HCT116 (cell line): Measurements from ENCODE around the gene HDHD3. TPM values are rescaled to one million over a fixed set of nuclear protein-coding genes. Genes with fewer than 3 reads are reported as not detected.

Experiments used
- ATAC-seq: fragments of 200-7000 bp; cut with Tn5 transposase; 2 replicates; pipeline ENCODE4 v1.9.1; 2020; ENCODE audit warnings: mild to moderate bottlenecking, moderate library complexity
- BruUV-seq: library from RNA; stranded (reverse); fragments of 400-500 nt; replicated peaks from 2 replicates; lab custom pipeline; 2021; lab: Mats Ljungman, UMichigan
- CTCF ChIA-PET: fragments of 300-600 bp; sonication (Branson Sonifier 250); formaldehyde crosslinking; loops from one replicate; lab custom pipeline; 2021; ENCODE audit warnings: antibody characterized with exemption; lab: Charles Lee
- POLR2A ChIA-PET: fragments of 300-600, 350-600 bp; sonication (Branson Sonifier 250); formaldehyde crosslinking; loops from one replicate; lab custom pipeline; 2021; ENCODE audit warnings: antibody characterized with exemption; lab: Charles Lee
- RAD21 ChIA-PET, 2 experiments: fragments of 300-600 bp; sonication (Branson Sonifier 250); formaldehyde crosslinking; loops; one replicate each; lab custom pipeline; 2023; ENCODE audit warnings: low total read pairs in 2 of 2; ENCODE audit not compliant: uncharacterized antibody in 2 of 2, unreplicated experiment in 2 of 2, low non-redundant PET in 1 of 2; lab: Charles Lee
- DNase-seq: peaks from one replicate; pipeline ENCODE4 v3.0.0-alpha.2; 2010; ENCODE audit warnings: low read depth, low spot score
- H2AFZ ChIP-seq: fragments of 200-600 bp; shearing (Covaris generic), sonication (generic); 2 replicates; pipeline ENCODE4 v1.6.1; 2017; ENCODE audit warnings: low read depth, mixed run types, mixed read lengths, antibody characterized with exemption, low read length; ENCODE audit not compliant: poor library complexity, severe bottlenecking
- H3K27ac ChIP-seq: 2 replicates; pipeline ENCODE4 v1.5.1; 2012; ENCODE audit warnings: low read depth, low read length
- H3K27me3 ChIP-seq: fragments of 200-600 bp; sonication (generic); 2 replicates; pipeline ENCODE4 v1.6.1; 2016; ENCODE audit warnings: mixed run types, low read length, mixed read lengths; ENCODE audit not compliant: insufficient read depth
- H3K36me3 ChIP-seq, 2 experiments: fragments of 200-500 bp in 1 of 2; fragments of 200-600 bp in 1 of 2; sonication (Bioruptor generic) in 1 of 2; sonication (generic) in 1 of 2; 2 replicates each; pipeline versions ENCODE4 v1.5.1 to v1.6.1; 2014 to 2016; ENCODE audit warnings: low read length in 2 of 2, inconsistent platforms in 1 of 2, mixed read lengths in 1 of 2, mixed run types in 1 of 2; ENCODE audit not compliant: insufficient read depth in 2 of 2, control insufficient read depth in 1 of 2
- H3K4me1 ChIP-seq, 2 experiments: fragments of 200-600 bp in 1 of 2; sonication (generic) in 1 of 2; 2 replicates each; pipeline versions ENCODE4 v1.5.1 to v1.6.1; 2012 to 2017; ENCODE audit warnings: low read length in 2 of 2, inconsistent platforms in 1 of 2, mild to moderate bottlenecking in 1 of 2, mixed read lengths in 1 of 2, mixed run types in 1 of 2, moderate library complexity in 1 of 2; ENCODE audit not compliant: insufficient read depth in 2 of 2, control insufficient read depth in 1 of 2
- H3K4me2 ChIP-seq: fragments of 200-600 bp; sonication (generic); 2 replicates; pipeline ENCODE4 v1.6.1; 2017; ENCODE audit warnings: mixed run types, low read length, mixed read lengths
- H3K4me3 ChIP-seq, 2 experiments: fragments of 200-600 bp in 1 of 2; sonication (generic) in 1 of 2; replicated peaks in 1 of 2; 2 replicates each; pipeline ENCODE4 v1.5.1; 2011 to 2016; ENCODE audit warnings: low read length in 2 of 2, control low read depth in 1 of 2, low read depth in 1 of 2, mild to moderate bottlenecking in 1 of 2, mixed read lengths in 1 of 2, mixed run types in 1 of 2
- H3K79me2 ChIP-seq: fragments of 200-600 bp; sonication (generic); 2 replicates; pipeline ENCODE4 v1.6.1; 2017; ENCODE audit warnings: mild to moderate bottlenecking, mixed run types, low read length, moderate library complexity, mixed read lengths; ENCODE audit not compliant: insufficient read depth
- H3K9ac ChIP-seq: fragments of 200-600 bp; sonication (generic); 2 replicates; pipeline ENCODE4 v1.6.1; 2016; ENCODE audit warnings: low read length, mixed read lengths
- H3K9me2 ChIP-seq: fragments of 200-600 bp; sonication (generic), shearing (Covaris generic); 2 replicates; pipeline ENCODE4 v1.6.1; 2017; ENCODE audit warnings: mixed run types, mild to moderate bottlenecking, moderate library complexity; ENCODE audit not compliant: insufficient read depth
- H3K9me3 ChIP-seq, 2 experiments: fragments of 200-500 bp in 1 of 2; fragments of 200-600 bp in 1 of 2; sonication (Bioruptor generic) in 1 of 2; sonication (generic) in 1 of 2; 2 replicates each; pipeline ENCODE4 v1.6.1; 2014 to 2017; ENCODE audit warnings: low read length in 2 of 2, mixed read lengths in 2 of 2, inconsistent platforms in 1 of 2, low read depth in 1 of 2, mild to moderate bottlenecking in 1 of 2, mixed run types in 1 of 2, moderate library complexity in 1 of 2; ENCODE audit not compliant: control insufficient read depth in 1 of 2, insufficient read depth in 1 of 2
- H4K20me1 ChIP-seq: fragments of 200-600 bp; sonication (generic), shearing (Covaris generic); 2 replicates; pipeline ENCODE4 v1.6.1; 2017; ENCODE audit warnings: mixed run types, mild to moderate bottlenecking, moderate library complexity; ENCODE audit not compliant: insufficient read depth
- CBX3 ChIP-seq: IDR thresholded peaks from 2 replicates; pipeline ENCODE4 v1.6.1; 2012; ENCODE audit warnings: low read depth
- FOSL1 ChIP-seq: IDR thresholded peaks from 2 replicates; pipeline ENCODE4 v1.6.1; 2012; ENCODE audit warnings: low read depth
- POLR2AphosphoS5 ChIP-seq: IDR thresholded peaks from 2 replicates; pipeline ENCODE4 v1.6.1; 2011; ENCODE audit warnings: mild to moderate bottlenecking, low read depth, low read length, moderate library complexity
- SIN3A ChIP-seq: IDR thresholded peaks from 2 replicates; pipeline ENCODE4 v1.6.1; 2012; ENCODE audit warnings: low read depth
- SP1 ChIP-seq: IDR thresholded peaks from 2 replicates; pipeline ENCODE4 v1.6.1; 2012; ENCODE audit warnings: low read depth
- YY1 ChIP-seq: IDR thresholded peaks from 2 replicates; pipeline ENCODE4 v1.6.1; 2011; ENCODE audit warnings: low read length, low read depth, moderate library complexity, mild to moderate bottlenecking; ENCODE audit not compliant: insufficient replicate concordance; ENCODE audit errors: extremely low read depth
- intact Hi-C: fragments of 100-400 bp; cut with micrococcal nuclease; formaldehyde crosslinking; loops from 2 replicates; pipeline ENCODE4 v1.10.0; 2022
- total RNA-seq: library from RNA; stranded (reverse); gene quantifications from one replicate; pipeline ENCODE4 v1.2.1, GENCODE V29; 2021; ENCODE audit not compliant: unreplicated experiment
- TF ChIP-seq, protein P1 (sequence below): IDR thresholded peaks from 2 replicates; pipeline ENCODE4 v1.6.1; 2012
- TF ChIP-seq, protein P2 (sequence below): IDR thresholded peaks from 2 replicates; pipeline ENCODE4 v1.6.1; 2012
- TF ChIP-seq, protein P3 (sequence below): IDR thresholded peaks from 2 replicates; pipeline ENCODE4 v1.6.1; 2011; ENCODE audit warnings: mild to moderate bottlenecking, low read length, moderate library complexity; ENCODE audit not compliant: insufficient replicate concordance; ENCODE audit errors: extremely low read depth

The HDHD3 gene
- total RNA-seq, 1 experiment from 2014 or later = 21.8 TPM

- H3K27ac ChIP-seq = no peak overlapping the region
- peak overlapping the region; percentile 71 for H3K9ac ChIP-seq
- 0 out of 2 replicates have a peak, but pooled peaks have one; percentile 1 for ATAC-seq
- no peaks in the 10 kb centered on the region for H3K27me3 ChIP-seq
- peak overlapping the region; percentile 64 to 72 for H3K4me3 ChIP-seq
- ChIA-PET RAD21 (interaction anchor here in 1 of 2 experiments (0.5 kb wide), 1 partner anchor 26 kb away, joined by 3 read pairs; the partner anchor contains the start of gene HDHD3), CTCF (no interaction called here), POLR2A (interaction anchor here (0.6 to 1.8 kb wide), 2 partner anchors 10 to 25 kb away, joined by 4 to 13 read pairs; partner anchors contain the start of gene WDR31)
- H3K36me3 ChIP-seq = no peaks in the 10 kb centered on the region
- TF ChIP-seq, protein P1, sequence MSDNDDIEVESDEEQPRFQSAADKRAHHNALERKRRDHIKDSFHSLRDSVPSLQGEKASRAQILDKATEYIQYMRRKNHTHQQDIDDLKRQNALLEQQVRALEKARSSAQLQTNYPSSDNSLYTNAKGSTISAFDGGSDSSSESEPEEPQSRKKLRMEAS = no peak
- TF ChIP-seq SIN3A (no peak), SP1 (no peak), CBX3 (no peak), FOSL1 (no peak), POLR2AphosphoS5 (no peak), YY1 (no peak)
- TF ChIP-seq, protein P2, sequence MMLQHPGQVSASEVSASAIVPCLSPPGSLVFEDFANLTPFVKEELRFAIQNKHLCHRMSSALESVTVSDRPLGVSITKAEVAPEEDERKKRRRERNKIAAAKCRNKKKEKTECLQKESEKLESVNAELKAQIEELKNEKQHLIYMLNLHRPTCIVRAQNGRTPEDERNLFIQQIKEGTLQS = no peak
- TF ChIP-seq, protein P3, sequence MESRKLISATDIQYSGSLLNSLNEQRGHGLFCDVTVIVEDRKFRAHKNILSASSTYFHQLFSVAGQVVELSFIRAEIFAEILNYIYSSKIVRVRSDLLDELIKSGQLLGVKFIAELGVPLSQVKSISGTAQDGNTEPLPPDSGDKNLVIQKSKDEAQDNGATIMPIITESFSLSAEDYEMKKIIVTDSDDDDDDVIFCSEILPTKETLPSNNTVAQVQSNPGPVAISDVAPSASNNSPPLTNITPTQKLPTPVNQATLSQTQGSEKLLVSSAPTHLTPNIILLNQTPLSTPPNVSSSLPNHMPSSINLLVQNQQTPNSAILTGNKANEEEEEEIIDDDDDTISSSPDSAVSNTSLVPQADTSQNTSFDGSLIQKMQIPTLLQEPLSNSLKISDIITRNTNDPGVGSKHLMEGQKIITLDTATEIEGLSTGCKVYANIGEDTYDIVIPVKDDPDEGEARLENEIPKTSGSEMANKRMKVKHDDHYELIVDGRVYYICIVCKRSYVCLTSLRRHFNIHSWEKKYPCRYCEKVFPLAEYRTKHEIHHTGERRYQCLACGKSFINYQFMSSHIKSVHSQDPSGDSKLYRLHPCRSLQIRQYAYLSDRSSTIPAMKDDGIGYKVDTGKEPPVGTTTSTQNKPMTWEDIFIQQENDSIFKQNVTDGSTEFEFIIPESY = no peak
- no peak overlapping the region for H2AFZ ChIP-seq
- peak overlapping the region; percentile 98 for H3K4me2 ChIP-seq
- H3K9me2 ChIP-seq = no peaks in the 10 kb centered on the region
- BruUV-seq = no TSS peak
- no peaks in the 10 kb centered on the region for H4K20me1 ChIP-seq
- H3K4me1 ChIP-seq = peaks cover 3 to 34% of the 10 kb centered on the region in 2 experiments; a peak in 3 of 4 replicates
- DNase-seq = no peak
- H3K79me2 ChIP-seq = peaks cover 22% of the 10 kb centered on the region
- intact Hi-C loops = no loop called here
- H3K9me3 ChIP-seq = no peaks in the 10 kb centered on the region
These were observed 26.6 kb downstream of the HDHD3 start for GRCh38 chr9:113350107-113350661.
